HG03139 (cell line): ENCODE measurements around the gene MSH2.

Experiments
- ATAC-seq: cut with Tn5 transposase; IDR thresholded peaks from one replicate; pipeline ENCODE4 v1.9.1; 2021; ENCODE audit not compliant: unreplicated experiment

MSH2 gene

GRCh38 chr2:47504174-47504810, 101.3 kb downstream of the MSH2 start:
- ATAC-seq: no peak

GRCh38 chr2:47506024-47506423, 103.1 kb downstream of the MSH2 start:
- ATAC-seq: no peak

- ATAC-seq: no peak
Measured at GRCh38 chr2:47506436-47506835, 103.5 kb downstream of the MSH2 start.

- ATAC-seq: no peak
Measured at GRCh38 chr2:47508080-47508479, 105.1 kb downstream of the MSH2 start.

- ATAC-seq: no peak
Measured at GRCh38 chr2:47508641-47509040, 105.7 kb downstream of the MSH2 start.

GRCh38 chr2:47509250-47509649, 106.3 kb downstream of the MSH2 start:
- ATAC-seq: no peak

- no peak for ATAC-seq
Measured at GRCh38 chr2:47509821-47510385, 106.9 kb downstream of the MSH2 start.

- no peak for ATAC-seq
Measured at GRCh38 chr2:47510745-47511144, 107.8 kb downstream of the MSH2 start.

GRCh38 chr2:47512581-47513083, 109.7 kb downstream of the MSH2 start:
- no peak for ATAC-seq

- no peak for ATAC-seq
Measured at GRCh38 chr2:47513981-47514520, 111.1 kb downstream of the MSH2 start.

GRCh38 chr2:47516360-47517104, 113.6 kb downstream of the MSH2 start:
- no peak for ATAC-seq

GRCh38 chr2:47518497-47519146, 115.7 kb downstream of the MSH2 start:
- ATAC-seq: no peak

GRCh38 chr2:47519147-47519537, 116.2 kb downstream of the MSH2 start:
- no peak for ATAC-seq

GRCh38 chr2:47519604-47520301, 116.8 kb downstream of the MSH2 start:
- no peak for ATAC-seq

GRCh38 chr2:47520302-47520630, 117.3 kb downstream of the MSH2 start:
- ATAC-seq: no peak

- ATAC-seq: peak; percentile 72
Measured at GRCh38 chr2:47520825-47521665, 118.1 kb downstream of the MSH2 start.

- no peak for ATAC-seq
Measured at GRCh38 chr2:47521666-47522285, 118.8 kb downstream of the MSH2 start.

GRCh38 chr2:47525167-47525566, 122.2 kb downstream of the MSH2 start:
- ATAC-seq: no peak

GRCh38 chr2:47528455-47528854, 125.5 kb downstream of the MSH2 start:
- no peak for ATAC-seq

GRCh38 chr2:47528874-47529273, 125.9 kb downstream of the MSH2 start:
- no peak for ATAC-seq
